IMR-90 (cell line): ENCODE data around the gene ETV6. TPM values are rescaled to one million over a fixed set of nuclear protein-coding genes. Genes with fewer than 3 reads are reported as not detected.

ENCODE experiments used
- ATAC-seq: fragments of 200-7000 bp; cut with Tn5 transposase; 2 replicates; pipeline ENCODE4 v1.9.1; 2020; ENCODE audit warnings: low read depth, mild to moderate bottlenecking, moderate library complexity
- BruUV-seq: library from RNA; stranded (reverse); fragments of 400-500 nt; replicated peaks from 2 replicates; lab custom pipeline; 2021; lab: Mats Ljungman, UMichigan
- CTCF ChIA-PET: fragments of 300-600 bp; formaldehyde crosslinking; extraction: SDS; loops from one replicate; lab custom pipeline; 2021; ENCODE audit warnings: antibody characterized with exemption; lab: Yijun Ruan, JAX
- POLR2A ChIA-PET: fragments of 300-600 bp; sonication (Branson Sonifier 250); formaldehyde crosslinking; loops from one replicate; lab custom pipeline; 2022; ENCODE audit warnings: antibody characterized with exemption; ENCODE audit not compliant: unreplicated experiment; lab: Charles Lee
- DNase-seq: peaks from one replicate; pipeline ENCODE4 v3.0.0; 2013
- H2AFZ ChIP-seq: replicated peaks from 2 replicates; pipeline ENCODE3; 2013; ENCODE audit warnings: low read length, mild to moderate bottlenecking; ENCODE audit not compliant: poor library complexity
- H2AK5ac ChIP-seq: 2 replicates; pipeline ENCODE4 v1.6.1; 2013; ENCODE audit warnings: low read depth, low read length, inconsistent platforms
- H2AK9ac ChIP-seq: replicated peaks from 2 replicates; pipeline ENCODE3; 2013; ENCODE audit warnings: mild to moderate bottlenecking, low read depth, low read length, moderate library complexity; ENCODE audit not compliant: poor library complexity
- H2BK120ac ChIP-seq: 2 replicates; pipeline ENCODE4 v1.6.1; 2013; ENCODE audit warnings: low read depth, low read length, inconsistent platforms
- H2BK15ac ChIP-seq: 3 replicates; pipeline ENCODE4 v1.6.1; 2013; ENCODE audit warnings: low read depth, low read length, inconsistent platforms
- H2BK20ac ChIP-seq: 2 replicates; pipeline ENCODE4 v1.6.1; 2013; ENCODE audit warnings: low read depth, mild to moderate bottlenecking, inconsistent platforms, low read length, moderate library complexity
- H2BK5ac ChIP-seq: 2 replicates; pipeline ENCODE4 v1.6.1; 2013; ENCODE audit warnings: mild to moderate bottlenecking, low read depth, low read length, inconsistent platforms; ENCODE audit not compliant: poor library complexity, severe bottlenecking
- H3K14ac ChIP-seq: replicated peaks from 2 replicates; pipeline ENCODE4 v1.6.1; 2013; ENCODE audit warnings: low read depth, low read length, inconsistent platforms
- H3K18ac ChIP-seq: 2 replicates; pipeline ENCODE4 v1.6.1; 2013; ENCODE audit warnings: low read depth, low read length, control low read depth
- H3K23ac ChIP-seq: 2 replicates; pipeline ENCODE4 v1.6.1; 2013; ENCODE audit warnings: low read depth, low read length, inconsistent platforms
- H3K27ac ChIP-seq: 2 replicates; pipeline ENCODE4 v1.5.1; 2013; ENCODE audit warnings: mild to moderate bottlenecking, control low read depth, low read length; ENCODE audit not compliant: insufficient read depth
- H3K27me3 ChIP-seq: 2 replicates; pipeline ENCODE4 v1.6.1; 2013; ENCODE audit warnings: low read length; ENCODE audit not compliant: control insufficient read depth, insufficient read depth
- H3K36me3 ChIP-seq: 2 replicates; pipeline ENCODE4 v1.6.1; 2013; ENCODE audit warnings: low read length, mixed read lengths; ENCODE audit not compliant: control insufficient read depth, insufficient read depth
- H3K4ac ChIP-seq: 2 replicates; pipeline ENCODE4 v1.6.1; 2013; ENCODE audit warnings: low read depth, low read length, inconsistent platforms
- H3K4me1 ChIP-seq: 2 replicates; pipeline ENCODE4 v1.6.1; 2013; ENCODE audit warnings: low read length, mixed read lengths; ENCODE audit not compliant: control insufficient read depth, insufficient read depth
- H3K4me2 ChIP-seq: 2 replicates; pipeline ENCODE4 v1.6.1; 2013; ENCODE audit warnings: low read depth, mild to moderate bottlenecking, control low read depth, low read length, moderate library complexity
- H3K4me3 ChIP-seq: 2 replicates; pipeline ENCODE4 v1.5.1; 2013; ENCODE audit warnings: low read depth, mild to moderate bottlenecking, control low read depth, low read length, moderate library complexity; ENCODE audit not compliant: insufficient read depth
- H3K56ac ChIP-seq: 2 replicates; pipeline ENCODE4 v1.6.1; 2013; ENCODE audit warnings: low read length, inconsistent platforms; ENCODE audit not compliant: insufficient read depth; ENCODE audit errors: extremely low read depth
- H3K79me1 ChIP-seq, 2 experiments: 2 replicates each; pipeline ENCODE4 v1.6.1; 2013; ENCODE audit warnings: low read length in 2 of 2, inconsistent platforms in 1 of 2, low read depth in 1 of 2
- H3K9ac ChIP-seq: 2 replicates; pipeline ENCODE4 v1.6.1; 2013; ENCODE audit warnings: low read depth, low read length, control low read depth
- H3K9me1 ChIP-seq: 2 replicates; pipeline ENCODE4 v1.6.1; 2013; ENCODE audit warnings: low read length, inconsistent platforms; ENCODE audit not compliant: insufficient read depth
- H3K9me3 ChIP-seq: 2 replicates; pipeline ENCODE4 v1.6.1; 2013; ENCODE audit warnings: low read length; ENCODE audit not compliant: control insufficient read depth, insufficient read depth
- H4K20me1 ChIP-seq: 2 replicates; pipeline ENCODE4 v1.6.1; 2013; ENCODE audit warnings: low read length, inconsistent platforms; ENCODE audit not compliant: insufficient read depth
- H4K5ac ChIP-seq: 2 replicates; pipeline ENCODE4 v1.6.1; 2013; ENCODE audit warnings: mild to moderate bottlenecking, low read depth, low read length, control low read depth
- H4K8ac ChIP-seq, 2 experiments: 2 replicates each; pipeline ENCODE4 v1.6.1; 2013; ENCODE audit warnings: low read depth in 2 of 2, low read length in 2 of 2, control low read depth in 1 of 2, inconsistent platforms in 1 of 2
- H4K91ac ChIP-seq: 2 replicates; pipeline ENCODE4 v1.6.1; 2013; ENCODE audit warnings: low read depth, low read length, inconsistent platforms; ENCODE audit not compliant: insufficient read depth
- BHLHE40 ChIP-seq: fragments of 150-350 bp; IDR thresholded peaks from 2 replicates; pipeline ENCODE4 v1.6.1; 2016; ENCODE audit warnings: mild to moderate bottlenecking, low read depth, low read length
- CEBPB ChIP-seq: IDR thresholded peaks from 2 replicates; pipeline ENCODE4 v1.6.1; 2012; ENCODE audit warnings: low read depth, low read length, improper control_type of control experiment
- CHD1 ChIP-seq: IDR thresholded peaks from 2 replicates; pipeline ENCODE4 v1.6.1; 2012; ENCODE audit warnings: low read depth, low read length, improper control_type of control experiment
- ELK1 ChIP-seq: fragments of 150-350 bp; IDR thresholded peaks from 2 replicates; pipeline ENCODE4 v1.6.1; 2016; ENCODE audit warnings: low read depth, mild to moderate bottlenecking, low read length, moderate library complexity, borderline replicate concordance
- FOS ChIP-seq: fragments of 150-350 bp; IDR thresholded peaks from 2 replicates; pipeline ENCODE4 v1.6.1; 2016; ENCODE audit warnings: low read depth, low read length
- MAFK ChIP-seq: IDR thresholded peaks from 2 replicates; pipeline ENCODE4 v1.6.1; 2012; ENCODE audit warnings: low read depth, low read length, improper control_type of control experiment
- MAZ ChIP-seq: IDR thresholded peaks from 2 replicates; pipeline ENCODE4 v1.6.1; 2012; ENCODE audit warnings: low read depth, mild to moderate bottlenecking, low read length, improper control_type of control experiment, moderate library complexity, borderline replicate concordance
- NFE2L2 ChIP-seq: fragments of 150-350 bp; IDR thresholded peaks from 2 replicates; pipeline ENCODE4 v1.6.1; 2016; ENCODE audit warnings: low read depth, mild to moderate bottlenecking, low read length
- POLR2A ChIP-seq: IDR thresholded peaks from 2 replicates; pipeline ENCODE4 v1.6.1; 2012; ENCODE audit warnings: mild to moderate bottlenecking, low read depth, low read length
- RAD21 ChIP-seq: IDR thresholded peaks from 2 replicates; pipeline ENCODE4 v1.6.1; 2012; ENCODE audit warnings: low read length, improper control_type of control experiment
- RCOR1 ChIP-seq: IDR thresholded peaks from 2 replicates; pipeline ENCODE4 v1.6.1; 2012; ENCODE audit warnings: mild to moderate bottlenecking, low read length, improper control_type of control experiment; ENCODE audit not compliant: insufficient replicate concordance
- RFX5 ChIP-seq: IDR thresholded peaks from 2 replicates; pipeline ENCODE4 v1.8.0; 2012; ENCODE audit warnings: low read depth, mild to moderate bottlenecking, low read length, moderate library complexity
- SMC3 ChIP-seq: fragments of 150-350 bp; IDR thresholded peaks from 2 replicates; pipeline ENCODE4 v1.6.1; 2016; ENCODE audit warnings: low read depth, mild to moderate bottlenecking, antibody characterized with exemption, low read length, moderate library complexity
- WGBS, 2 experiments: methylation state at CpG; one replicate each; pipeline versions ENCODE4 v1.1.5 to v1.1.7; 2013; ENCODE audit warnings: missing lambda C conversion rate in 2 of 2; ENCODE audit not compliant: insufficient read length in 1 of 2; ENCODE audit errors: extremely low coverage in 2 of 2; 5-methylcytosine and 5-hydroxymethylcytosine counted together
- dilution Hi-C: fragments of 300-500 bp; cut with HindIII; formaldehyde crosslinking; loops from one replicate; pipeline ENCODE4 v1.14.3; 2018; ENCODE audit warnings: low sequenced_read_pairs; ENCODE audit not compliant: unreplicated experiment
- in situ Hi-C: fragments of 300-500 bp; cut with MboI; formaldehyde crosslinking; loops from 3 replicates; pipeline ENCODE4 v1.14.3; 2019; ENCODE audit warnings: low sequenced_read_pairs, inconsistent platforms, mixed read lengths
- intact Hi-C: fragments of 100-400 bp; cut with micrococcal nuclease; formaldehyde crosslinking; loops from 2 replicates; pipeline ENCODE4 v1.10.0; 2022
- polyA plus RNA-seq, 3 experiments: library from polyadenylated mRNA; depleted of rRNA; stranded (reverse); fragments of >200 nt; gene quantifications; 2 replicates each; pipeline ENCODE4 v1.2.3, GENCODE V29; 2012; ENCODE audit warnings: low replicate concordance in 1 of 3
- total RNA-seq: library from RNA; depleted of rRNA; stranded (reverse); fragments of >200 nt; gene quantifications from 2 replicates; pipeline ENCODE4 v1.2.3, GENCODE V29; 2012
- TF ChIP-seq, protein P1 (sequence below): conservative IDR thresholded peaks from 2 replicates; pipeline ENCODE4 v1.5.1; 2012; ENCODE audit warnings: mild to moderate bottlenecking, low read depth, low read length, improper control_type of control experiment

The ETV6 gene
- total and polyA plus RNA-seq, 2 of the 4 experiments (the other 2 are of a cell fraction), result 8.4 to 9.9 TPM

DNA sequence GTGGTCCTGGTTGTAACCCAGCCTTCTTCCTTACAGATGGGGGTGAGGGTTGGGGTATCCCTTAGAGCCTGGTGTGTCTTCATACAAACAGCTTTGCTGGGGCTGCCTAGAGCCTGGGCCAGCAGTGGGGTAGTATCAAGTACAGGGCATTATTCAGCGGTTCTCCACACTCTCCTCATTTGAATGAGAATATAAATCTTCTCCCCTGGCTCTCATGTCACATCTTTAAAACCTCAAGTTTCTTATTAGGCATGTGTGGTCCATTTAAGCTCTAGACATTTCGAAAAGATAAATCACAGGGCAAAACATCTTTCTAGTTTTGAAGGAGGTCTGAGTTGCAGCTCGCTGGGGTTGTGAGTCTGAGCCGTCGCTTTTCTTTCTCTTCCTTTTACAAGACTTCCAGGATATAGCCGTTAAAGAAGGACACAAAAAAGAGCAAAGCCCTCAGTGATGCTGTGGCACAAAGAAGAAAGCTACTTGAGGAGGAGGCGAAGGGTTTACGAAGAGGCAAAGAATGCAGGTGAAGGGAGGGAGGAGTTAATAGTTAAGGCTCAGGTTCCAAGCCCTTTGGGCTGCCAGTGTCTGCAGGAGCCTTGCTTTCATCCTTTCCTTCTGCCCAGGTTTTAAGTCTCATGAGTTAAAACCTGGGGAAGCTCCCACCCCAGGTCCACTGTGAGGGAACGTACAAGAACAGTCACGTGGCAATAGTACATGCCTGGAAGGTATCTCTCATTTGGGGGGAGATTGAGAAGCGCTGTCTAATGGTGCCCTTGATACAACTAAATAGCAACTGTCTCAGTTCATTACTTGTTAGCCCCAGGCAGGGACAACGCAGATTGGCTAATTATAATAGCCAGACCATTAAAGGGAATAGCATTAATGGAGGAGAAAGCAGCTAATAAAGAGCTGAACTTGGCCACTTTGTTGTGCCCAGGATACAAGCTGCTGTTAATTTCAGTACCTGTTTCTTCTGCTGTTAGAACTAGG, 94.2 kb downstream of the ETV6 start:
- Histone ChIP-seq H3K14ac (no peak overlapping the region), H4K5ac (peak overlapping the region; percentile 8; the same call in 1 of the 2 replicates), H3K9me3 (no peaks in the 10 kb centered on the region), H3K4me3 (no peak overlapping the region), H3K36me3 (no peaks in the 10 kb centered on the region), H3K9me1 (peaks cover 22% of the 10 kb centered on the region), H2AFZ (no peak overlapping the region), H2BK120ac (no peak overlapping the region), H3K27me3 (no peaks in the 10 kb centered on the region), H2AK5ac (no peak overlapping the region), H4K8ac (no peak overlapping the region; a peak in 1 of 4 replicates), H3K4ac (no peak overlapping the region), H2BK20ac (no peak overlapping the region), H3K56ac (no peak overlapping the region), H4K20me1 (peaks cover 28% of the 10 kb centered on the region), H2AK9ac (no peak overlapping the region), H3K18ac (no peak overlapping the region), H3K9ac (no peak overlapping the region), H3K27ac (no peak overlapping the region), H2BK5ac (no peak overlapping the region), H3K79me1 (peaks cover 44 to 78% of the 10 kb centered on the region in 2 experiments), H4K91ac (no peak overlapping the region), H3K4me2 (no peak overlapping the region), H3K23ac (no peak overlapping the region), H2BK15ac (no peak overlapping the region), H3K4me1 (peaks cover 10% of the 10 kb centered on the region)
- no TSS peak for BruUV-seq
- 17% methylated on average over 1 of the region's 12 CpGs; no CpG with 5 or more reads in 1 of the 2 experiments for WGBS, 2 experiments
- in situ Hi-C loops (no loop called here), intact Hi-C loops (no loop called here), dilution Hi-C loops (no loop called here)
- ATAC-seq (no peak), DNase-seq (no peak)
- POLR2A ChIA-PET, result interaction anchor here (0.6 kb wide), 1 partner anchor 135 kb away, joined by 4 read pairs; no protein-coding TSS in a partner anchor
- TF ChIP-seq CEBPB (no peak), POLR2A (no peak), RAD21 (no peak), SMC3 (no peak), NFE2L2 (no peak), ELK1 (no peak), FOS (no peak), BHLHE40 (no peak), CHD1 (no peak), MAFK (no peak), RCOR1 (no peak), RFX5 (no peak), MAZ (no peak)
- TF ChIP-seq, protein P1, sequence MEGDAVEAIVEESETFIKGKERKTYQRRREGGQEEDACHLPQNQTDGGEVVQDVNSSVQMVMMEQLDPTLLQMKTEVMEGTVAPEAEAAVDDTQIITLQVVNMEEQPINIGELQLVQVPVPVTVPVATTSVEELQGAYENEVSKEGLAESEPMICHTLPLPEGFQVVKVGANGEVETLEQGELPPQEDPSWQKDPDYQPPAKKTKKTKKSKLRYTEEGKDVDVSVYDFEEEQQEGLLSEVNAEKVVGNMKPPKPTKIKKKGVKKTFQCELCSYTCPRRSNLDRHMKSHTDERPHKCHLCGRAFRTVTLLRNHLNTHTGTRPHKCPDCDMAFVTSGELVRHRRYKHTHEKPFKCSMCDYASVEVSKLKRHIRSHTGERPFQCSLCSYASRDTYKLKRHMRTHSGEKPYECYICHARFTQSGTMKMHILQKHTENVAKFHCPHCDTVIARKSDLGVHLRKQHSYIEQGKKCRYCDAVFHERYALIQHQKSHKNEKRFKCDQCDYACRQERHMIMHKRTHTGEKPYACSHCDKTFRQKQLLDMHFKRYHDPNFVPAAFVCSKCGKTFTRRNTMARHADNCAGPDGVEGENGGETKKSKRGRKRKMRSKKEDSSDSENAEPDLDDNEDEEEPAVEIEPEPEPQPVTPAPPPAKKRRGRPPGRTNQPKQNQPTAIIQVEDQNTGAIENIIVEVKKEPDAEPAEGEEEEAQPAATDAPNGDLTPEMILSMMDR, result no peak
- CTCF ChIA-PET, result no interaction called here
